IMR-90 (cell line): Measurements from ENCODE around the gene RNF103. TPM values are rescaled to one million over a fixed set of nuclear protein-coding genes. Genes with fewer than 3 reads are reported as not detected.

Experiments
- ATAC-seq: fragments of 200-7000 bp; cut with Tn5 transposase; 2 replicates; pipeline ENCODE4 v1.9.1; 2020; ENCODE audit warnings: low read depth, mild to moderate bottlenecking, moderate library complexity
- BruUV-seq: library from RNA; stranded (reverse); fragments of 400-500 nt; replicated peaks from 2 replicates; lab custom pipeline; 2021; lab: Mats Ljungman, UMichigan
- CTCF ChIA-PET: fragments of 300-600 bp; formaldehyde crosslinking; extraction: SDS; loops from one replicate; lab custom pipeline; 2021; ENCODE audit warnings: antibody characterized with exemption; lab: Yijun Ruan, JAX
- POLR2A ChIA-PET: fragments of 300-600 bp; sonication (Branson Sonifier 250); formaldehyde crosslinking; loops from one replicate; lab custom pipeline; 2022; ENCODE audit warnings: antibody characterized with exemption; ENCODE audit not compliant: unreplicated experiment; lab: Charles Lee
- DNase-seq: peaks from one replicate; pipeline ENCODE4 v3.0.0; 2013
- H2AFZ ChIP-seq: replicated peaks from 2 replicates; pipeline ENCODE3; 2013; ENCODE audit warnings: low read length, mild to moderate bottlenecking; ENCODE audit not compliant: poor library complexity
- H2AK5ac ChIP-seq: 2 replicates; pipeline ENCODE4 v1.6.1; 2013; ENCODE audit warnings: low read depth, low read length, inconsistent platforms
- H2AK9ac ChIP-seq: replicated peaks from 2 replicates; pipeline ENCODE3; 2013; ENCODE audit warnings: mild to moderate bottlenecking, low read depth, low read length, moderate library complexity; ENCODE audit not compliant: poor library complexity
- H2BK120ac ChIP-seq: 2 replicates; pipeline ENCODE4 v1.6.1; 2013; ENCODE audit warnings: low read depth, low read length, inconsistent platforms
- H2BK15ac ChIP-seq: 3 replicates; pipeline ENCODE4 v1.6.1; 2013; ENCODE audit warnings: low read depth, low read length, inconsistent platforms
- H2BK20ac ChIP-seq: 2 replicates; pipeline ENCODE4 v1.6.1; 2013; ENCODE audit warnings: low read depth, mild to moderate bottlenecking, inconsistent platforms, low read length, moderate library complexity
- H2BK5ac ChIP-seq: 2 replicates; pipeline ENCODE4 v1.6.1; 2013; ENCODE audit warnings: mild to moderate bottlenecking, low read depth, low read length, inconsistent platforms; ENCODE audit not compliant: poor library complexity, severe bottlenecking
- H3K14ac ChIP-seq: replicated peaks from 2 replicates; pipeline ENCODE4 v1.6.1; 2013; ENCODE audit warnings: low read depth, low read length, inconsistent platforms
- H3K18ac ChIP-seq: 2 replicates; pipeline ENCODE4 v1.6.1; 2013; ENCODE audit warnings: low read depth, low read length, control low read depth
- H3K23ac ChIP-seq: 2 replicates; pipeline ENCODE4 v1.6.1; 2013; ENCODE audit warnings: low read depth, low read length, inconsistent platforms
- H3K27ac ChIP-seq: 2 replicates; pipeline ENCODE4 v1.5.1; 2013; ENCODE audit warnings: mild to moderate bottlenecking, control low read depth, low read length; ENCODE audit not compliant: insufficient read depth
- H3K27me3 ChIP-seq: 2 replicates; pipeline ENCODE4 v1.6.1; 2013; ENCODE audit warnings: low read length; ENCODE audit not compliant: control insufficient read depth, insufficient read depth
- H3K36me3 ChIP-seq: 2 replicates; pipeline ENCODE4 v1.6.1; 2013; ENCODE audit warnings: low read length, mixed read lengths; ENCODE audit not compliant: control insufficient read depth, insufficient read depth
- H3K4ac ChIP-seq: 2 replicates; pipeline ENCODE4 v1.6.1; 2013; ENCODE audit warnings: low read depth, low read length, inconsistent platforms
- H3K4me1 ChIP-seq: 2 replicates; pipeline ENCODE4 v1.6.1; 2013; ENCODE audit warnings: low read length, mixed read lengths; ENCODE audit not compliant: control insufficient read depth, insufficient read depth
- H3K4me2 ChIP-seq: 2 replicates; pipeline ENCODE4 v1.6.1; 2013; ENCODE audit warnings: low read depth, mild to moderate bottlenecking, control low read depth, low read length, moderate library complexity
- H3K4me3 ChIP-seq: 2 replicates; pipeline ENCODE4 v1.5.1; 2013; ENCODE audit warnings: low read depth, mild to moderate bottlenecking, control low read depth, low read length, moderate library complexity; ENCODE audit not compliant: insufficient read depth
- H3K56ac ChIP-seq: 2 replicates; pipeline ENCODE4 v1.6.1; 2013; ENCODE audit warnings: low read length, inconsistent platforms; ENCODE audit not compliant: insufficient read depth; ENCODE audit errors: extremely low read depth
- H3K79me1 ChIP-seq, 2 experiments: 2 replicates each; pipeline ENCODE4 v1.6.1; 2013; ENCODE audit warnings: low read length in 2 of 2, inconsistent platforms in 1 of 2, low read depth in 1 of 2
- H3K9ac ChIP-seq: 2 replicates; pipeline ENCODE4 v1.6.1; 2013; ENCODE audit warnings: low read depth, low read length, control low read depth
- H3K9me1 ChIP-seq: 2 replicates; pipeline ENCODE4 v1.6.1; 2013; ENCODE audit warnings: low read length, inconsistent platforms; ENCODE audit not compliant: insufficient read depth
- H3K9me3 ChIP-seq: 2 replicates; pipeline ENCODE4 v1.6.1; 2013; ENCODE audit warnings: low read length; ENCODE audit not compliant: control insufficient read depth, insufficient read depth
- H4K20me1 ChIP-seq: 2 replicates; pipeline ENCODE4 v1.6.1; 2013; ENCODE audit warnings: low read length, inconsistent platforms; ENCODE audit not compliant: insufficient read depth
- H4K5ac ChIP-seq: 2 replicates; pipeline ENCODE4 v1.6.1; 2013; ENCODE audit warnings: mild to moderate bottlenecking, low read depth, low read length, control low read depth
- H4K8ac ChIP-seq, 2 experiments: 2 replicates each; pipeline ENCODE4 v1.6.1; 2013; ENCODE audit warnings: low read depth in 2 of 2, low read length in 2 of 2, control low read depth in 1 of 2, inconsistent platforms in 1 of 2
- H4K91ac ChIP-seq: 2 replicates; pipeline ENCODE4 v1.6.1; 2013; ENCODE audit warnings: low read depth, low read length, inconsistent platforms; ENCODE audit not compliant: insufficient read depth
- BHLHE40 ChIP-seq: fragments of 150-350 bp; IDR thresholded peaks from 2 replicates; pipeline ENCODE4 v1.6.1; 2016; ENCODE audit warnings: mild to moderate bottlenecking, low read depth, low read length
- CEBPB ChIP-seq: IDR thresholded peaks from 2 replicates; pipeline ENCODE4 v1.6.1; 2012; ENCODE audit warnings: low read depth, low read length, improper control_type of control experiment
- CTCF ChIP-seq: conservative IDR thresholded peaks from 2 replicates; pipeline ENCODE4 v1.5.1; 2012; ENCODE audit warnings: mild to moderate bottlenecking, low read depth, low read length, improper control_type of control experiment
- FOS ChIP-seq: fragments of 150-350 bp; IDR thresholded peaks from 2 replicates; pipeline ENCODE4 v1.6.1; 2016; ENCODE audit warnings: low read depth, low read length
- MAFK ChIP-seq: IDR thresholded peaks from 2 replicates; pipeline ENCODE4 v1.6.1; 2012; ENCODE audit warnings: low read depth, low read length, improper control_type of control experiment
- MAZ ChIP-seq: IDR thresholded peaks from 2 replicates; pipeline ENCODE4 v1.6.1; 2012; ENCODE audit warnings: low read depth, mild to moderate bottlenecking, low read length, improper control_type of control experiment, moderate library complexity, borderline replicate concordance
- MXI1 ChIP-seq: IDR thresholded peaks from 2 replicates; pipeline ENCODE4 v1.6.1; 2012; ENCODE audit warnings: low read depth, mild to moderate bottlenecking, low read length, moderate library complexity, borderline replicate concordance
- NFE2L2 ChIP-seq: fragments of 150-350 bp; IDR thresholded peaks from 2 replicates; pipeline ENCODE4 v1.6.1; 2016; ENCODE audit warnings: low read depth, mild to moderate bottlenecking, low read length
- RCOR1 ChIP-seq: IDR thresholded peaks from 2 replicates; pipeline ENCODE4 v1.6.1; 2012; ENCODE audit warnings: mild to moderate bottlenecking, low read length, improper control_type of control experiment; ENCODE audit not compliant: insufficient replicate concordance
- RFX5 ChIP-seq: IDR thresholded peaks from 2 replicates; pipeline ENCODE4 v1.8.0; 2012; ENCODE audit warnings: low read depth, mild to moderate bottlenecking, low read length, moderate library complexity
- SMC3 ChIP-seq: fragments of 150-350 bp; IDR thresholded peaks from 2 replicates; pipeline ENCODE4 v1.6.1; 2016; ENCODE audit warnings: low read depth, mild to moderate bottlenecking, antibody characterized with exemption, low read length, moderate library complexity
- WGBS, 2 experiments: methylation state at CpG; one replicate each; pipeline versions ENCODE4 v1.1.5 to v1.1.7; 2013; ENCODE audit warnings: missing lambda C conversion rate in 2 of 2; ENCODE audit not compliant: insufficient read length in 1 of 2; ENCODE audit errors: extremely low coverage in 2 of 2; 5-methylcytosine and 5-hydroxymethylcytosine counted together
- dilution Hi-C: fragments of 300-500 bp; cut with HindIII; formaldehyde crosslinking; loops from one replicate; pipeline ENCODE4 v1.14.3; 2018; ENCODE audit warnings: low sequenced_read_pairs; ENCODE audit not compliant: unreplicated experiment
- in situ Hi-C: fragments of 300-500 bp; cut with MboI; formaldehyde crosslinking; loops from 3 replicates; pipeline ENCODE4 v1.14.3; 2019; ENCODE audit warnings: low sequenced_read_pairs, inconsistent platforms, mixed read lengths
- intact Hi-C: fragments of 100-400 bp; cut with micrococcal nuclease; formaldehyde crosslinking; loops from 2 replicates; pipeline ENCODE4 v1.10.0; 2022
- polyA plus RNA-seq, 3 experiments: library from polyadenylated mRNA; depleted of rRNA; stranded (reverse); fragments of >200 nt; gene quantifications; 2 replicates each; pipeline ENCODE4 v1.2.3, GENCODE V29; 2012; ENCODE audit warnings: low replicate concordance in 1 of 3
- total RNA-seq: library from RNA; depleted of rRNA; stranded (reverse); fragments of >200 nt; gene quantifications from 2 replicates; pipeline ENCODE4 v1.2.3, GENCODE V29; 2012
- TF ChIP-seq, protein P1 (sequence below): fragments of 150-350 bp; IDR thresholded peaks from 2 replicates; pipeline ENCODE4 v1.6.1; 2016; ENCODE audit warnings: low read depth, mild to moderate bottlenecking, low read length, moderate library complexity, borderline replicate concordance

The RNF103 gene
- total and polyA plus RNA-seq, 2 of the 4 experiments (the other 2 are of a cell fraction), result 5.6 to 7.2 TPM

DNA sequence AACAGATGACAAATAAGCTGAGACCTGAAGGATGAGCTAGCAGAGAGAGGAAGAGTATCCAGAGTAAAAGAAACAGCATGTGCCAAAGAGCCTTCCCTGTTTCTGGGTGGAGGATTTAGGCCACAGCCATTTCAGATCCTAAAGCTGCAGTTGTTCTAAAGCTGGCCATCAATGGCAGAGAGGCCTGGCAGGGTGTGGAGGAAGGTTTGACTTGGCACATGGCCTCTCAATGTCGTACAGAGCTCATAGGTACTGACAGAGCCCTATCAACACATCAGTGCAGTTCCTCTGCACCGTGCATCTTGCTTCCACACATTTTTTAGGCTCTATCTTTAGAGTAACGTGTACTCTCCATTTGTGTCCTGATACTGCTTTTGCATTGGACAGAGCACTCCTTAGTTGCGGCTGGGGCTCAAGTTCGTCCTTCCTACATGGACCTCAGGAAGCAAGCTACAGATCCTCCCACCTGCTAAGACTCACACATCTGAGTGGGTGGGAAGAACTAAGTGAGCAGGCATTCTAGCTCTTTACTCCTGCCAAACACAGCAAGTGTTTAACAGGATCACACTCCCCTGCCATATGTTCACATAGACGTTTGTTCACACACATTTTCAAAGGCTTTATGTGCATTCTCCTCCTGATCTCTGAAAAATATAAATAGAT lies 57.4 kb downstream of the RNF103 start:
- DNase-seq, result peak; percentile 15
- no peak overlapping the region for H2AK5ac ChIP-seq
- intact Hi-C loops, result no loop called here
- H2AK9ac ChIP-seq, result no peak overlapping the region
- no peaks in the 10 kb centered on the region for H3K36me3 ChIP-seq
- no peak overlapping the region for H3K14ac ChIP-seq
- H3K79me1 ChIP-seq, result peaks cover 4 to 15% of the 10 kb centered on the region in 2 experiments; a peak in 3 of 4 replicates
- H4K20me1 ChIP-seq, result no peaks in the 10 kb centered on the region
- H3K9me1 ChIP-seq, result no peaks in the 10 kb centered on the region; the same call in 1 of the 2 replicates
- H3K9ac ChIP-seq, result no peak overlapping the region
- ChIA-PET POLR2A (no interaction called here), CTCF (interaction anchor here (0.6 kb wide), 1 partner anchor 105 kb away, joined by 3 read pairs; no protein-coding TSS in a partner anchor)
- H3K4ac ChIP-seq, result no peak overlapping the region
- no peak for ATAC-seq
- dilution Hi-C loops, result no loop called here
- no peak overlapping the region for H3K56ac ChIP-seq
- no peak overlapping the region for H4K8ac ChIP-seq
- peak overlapping the region; percentile 48 for H2AFZ ChIP-seq
- 40% methylated on average over 1 of the region's 6 CpGs; no CpG with 5 or more reads in 1 of the 2 experiments for WGBS, 2 experiments
- TF ChIP-seq SMC3, result no peak
- TF ChIP-seq MAFK, result no peak
- no peak for TF ChIP-seq RCOR1
- no peak for TF ChIP-seq CTCF
- TF ChIP-seq, protein P1, sequence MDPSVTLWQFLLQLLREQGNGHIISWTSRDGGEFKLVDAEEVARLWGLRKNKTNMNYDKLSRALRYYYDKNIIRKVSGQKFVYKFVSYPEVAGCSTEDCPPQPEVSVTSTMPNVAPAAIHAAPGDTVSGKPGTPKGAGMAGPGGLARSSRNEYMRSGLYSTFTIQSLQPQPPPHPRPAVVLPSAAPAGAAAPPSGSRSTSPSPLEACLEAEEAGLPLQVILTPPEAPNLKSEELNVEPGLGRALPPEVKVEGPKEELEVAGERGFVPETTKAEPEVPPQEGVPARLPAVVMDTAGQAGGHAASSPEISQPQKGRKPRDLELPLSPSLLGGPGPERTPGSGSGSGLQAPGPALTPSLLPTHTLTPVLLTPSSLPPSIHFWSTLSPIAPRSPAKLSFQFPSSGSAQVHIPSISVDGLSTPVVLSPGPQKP, result no peak
- no peak for TF ChIP-seq CEBPB
- TF ChIP-seq MAZ, result no peak
- no peak for TF ChIP-seq MXI1
- no peak for TF ChIP-seq FOS
- TF ChIP-seq BHLHE40, result no peak
- TF ChIP-seq NFE2L2, result no peak
- TF ChIP-seq RFX5, result no peak
- H2BK20ac ChIP-seq, result no peak overlapping the region
- H3K27me3 ChIP-seq, result no peaks in the 10 kb centered on the region
- H2BK5ac ChIP-seq, result no peak overlapping the region
- H2BK15ac ChIP-seq, result no peak overlapping the region
- peaks cover 2% of the 10 kb centered on the region for H3K4me1 ChIP-seq
- no peak overlapping the region for H3K23ac ChIP-seq
- H4K5ac ChIP-seq, result no peak overlapping the region
- H3K18ac ChIP-seq, result no peak overlapping the region
- no TSS peak for BruUV-seq
- no peak overlapping the region for H3K4me2 ChIP-seq
- no peak overlapping the region for H2BK120ac ChIP-seq
- H3K9me3 ChIP-seq, result no peaks in the 10 kb centered on the region
- H4K91ac ChIP-seq, result no peak overlapping the region
- in situ Hi-C loops, result loop anchor here (10.0 kb wide), 1 partner anchor 59 kb away; the partner anchor contains the start of gene RNF103
- no peak overlapping the region for H3K4me3 ChIP-seq
- H3K27ac ChIP-seq, result no peak overlapping the region
